ENCODE data around the gene TJP3.

DNA sequence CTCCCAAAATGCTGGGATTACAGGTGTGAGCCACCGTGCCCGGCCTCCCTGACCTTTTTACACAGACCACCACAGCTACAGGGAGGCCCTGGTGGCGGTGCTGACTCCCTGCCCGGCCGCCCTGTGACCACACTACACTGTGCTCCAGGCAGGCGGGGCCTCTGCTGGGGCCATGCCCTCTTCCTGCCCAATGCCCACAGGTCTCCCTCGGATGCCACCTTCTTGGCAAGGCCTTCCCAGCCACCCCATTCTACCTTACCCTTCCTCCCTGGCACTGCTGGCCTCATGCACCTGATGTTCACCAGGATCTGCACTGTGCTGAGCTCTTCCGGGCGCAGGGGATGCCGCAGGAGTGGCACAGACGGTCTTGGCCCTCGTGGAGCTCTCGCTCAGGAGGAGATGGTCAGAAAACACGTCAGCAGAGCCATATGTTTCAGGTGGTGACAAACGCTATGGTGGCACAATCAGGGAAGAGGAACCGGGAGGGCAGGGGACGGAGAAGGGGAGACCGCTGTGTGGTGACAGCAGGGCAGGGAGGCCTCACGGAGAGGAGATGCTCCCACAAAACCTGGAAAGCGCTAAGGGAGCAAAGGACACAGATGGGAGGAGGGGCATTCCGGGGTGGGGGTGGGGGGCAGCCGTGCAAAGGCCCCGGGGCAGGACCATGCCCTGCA, 12.1 kb upstream of the TJP3 start:
- TF ChIP-seq, protein P1, sequence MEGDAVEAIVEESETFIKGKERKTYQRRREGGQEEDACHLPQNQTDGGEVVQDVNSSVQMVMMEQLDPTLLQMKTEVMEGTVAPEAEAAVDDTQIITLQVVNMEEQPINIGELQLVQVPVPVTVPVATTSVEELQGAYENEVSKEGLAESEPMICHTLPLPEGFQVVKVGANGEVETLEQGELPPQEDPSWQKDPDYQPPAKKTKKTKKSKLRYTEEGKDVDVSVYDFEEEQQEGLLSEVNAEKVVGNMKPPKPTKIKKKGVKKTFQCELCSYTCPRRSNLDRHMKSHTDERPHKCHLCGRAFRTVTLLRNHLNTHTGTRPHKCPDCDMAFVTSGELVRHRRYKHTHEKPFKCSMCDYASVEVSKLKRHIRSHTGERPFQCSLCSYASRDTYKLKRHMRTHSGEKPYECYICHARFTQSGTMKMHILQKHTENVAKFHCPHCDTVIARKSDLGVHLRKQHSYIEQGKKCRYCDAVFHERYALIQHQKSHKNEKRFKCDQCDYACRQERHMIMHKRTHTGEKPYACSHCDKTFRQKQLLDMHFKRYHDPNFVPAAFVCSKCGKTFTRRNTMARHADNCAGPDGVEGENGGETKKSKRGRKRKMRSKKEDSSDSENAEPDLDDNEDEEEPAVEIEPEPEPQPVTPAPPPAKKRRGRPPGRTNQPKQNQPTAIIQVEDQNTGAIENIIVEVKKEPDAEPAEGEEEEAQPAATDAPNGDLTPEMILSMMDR (IDR thresholded peaks at IDR 0.05), result no peak
- TF ChIP-seq EZH2phosphoT487 (IDR thresholded peaks at IDR 0.05), result no peak

Measured in neural progenitor cell (in vitro differentiated cells).